Midbrain (tissue), 1 donor: Measurements from ENCODE around the gene GALNT9.
"Not testable (repeated sequence)": the region's sequence is repeated elsewhere in the genome, so short reads cannot be mapped to it uniquely, and the experiment has no call there.

Experiments used
- DNase-seq: peaks from one replicate; lab custom pipeline; 2025; lab: John Stamatoyannopoulos, UW

GALNT9 gene

GRCh38 chr12:132358241-132359225, 29.1 kb upstream of the GALNT9 start:
- not testable (repeated sequence) for DNase-seq

- DNase-seq, result no peak
Measured at GRCh38 chr12:132357623-132358186, 28.3 kb upstream of the GALNT9 start.

- DNase-seq, result no peak
Measured at GRCh38 chr12:132356691-132357622, 27.6 kb upstream of the GALNT9 start.

GRCh38 chr12:132355742-132356681, 26.6 kb upstream of the GALNT9 start:
- no peak for DNase-seq

- DNase-seq, result no peak
Measured at GRCh38 chr12:132354982-132355680, 25.7 kb upstream of the GALNT9 start.

GRCh38 chr12:132354211-132354981, 25.0 kb upstream of the GALNT9 start:
- no peak for DNase-seq

- DNase-seq, result no peak
Measured at GRCh38 chr12:132353811-132354210, 24.4 kb upstream of the GALNT9 start.

GRCh38 chr12:132352896-132353800, 23.8 kb upstream of the GALNT9 start:
- no peak for DNase-seq

- DNase-seq, result no peak
Measured at GRCh38 chr12:132351751-132352495, 22.5 kb upstream of the GALNT9 start.

- DNase-seq, result no peak
Measured at GRCh38 chr12:132349501-132350131, 20.2 kb upstream of the GALNT9 start.

- no peak for DNase-seq
Measured at GRCh38 chr12:132348176-132348575, 18.8 kb upstream of the GALNT9 start.

- DNase-seq, result no peak
Measured at GRCh38 chr12:132347176-132347855, 17.9 kb upstream of the GALNT9 start.

GRCh38 chr12:132346471-132347175, 17.2 kb upstream of the GALNT9 start:
- DNase-seq, result no peak

GRCh38 chr12:132345561-132346200, 16.3 kb upstream of the GALNT9 start:
- DNase-seq, result no peak

- DNase-seq, result no peak
Measured at GRCh38 chr12:132345126-132345525, 15.7 kb upstream of the GALNT9 start.

- no peak for DNase-seq
Measured at GRCh38 chr12:132344601-132345000, 15.2 kb upstream of the GALNT9 start.
